NCI-H1048 (cell line): ENCODE data around the gene THUMPD3.
A peak's percentile ranks its signal among the peaks of the same experiment; 100 is the strongest.

ENCODE experiments used
- DNase-seq: peaks from one replicate; lab custom pipeline; 2025; lab: John Stamatoyannopoulos, UW

The THUMPD3 gene

GRCh38 chr3:9420850-9421549, 58.1 kb downstream of the THUMPD3 start:
- no peak for DNase-seq

GRCh38 chr3:9422712-9423424, 60.0 kb downstream of the THUMPD3 start:
- peak; percentile 86 for DNase-seq

DNA sequence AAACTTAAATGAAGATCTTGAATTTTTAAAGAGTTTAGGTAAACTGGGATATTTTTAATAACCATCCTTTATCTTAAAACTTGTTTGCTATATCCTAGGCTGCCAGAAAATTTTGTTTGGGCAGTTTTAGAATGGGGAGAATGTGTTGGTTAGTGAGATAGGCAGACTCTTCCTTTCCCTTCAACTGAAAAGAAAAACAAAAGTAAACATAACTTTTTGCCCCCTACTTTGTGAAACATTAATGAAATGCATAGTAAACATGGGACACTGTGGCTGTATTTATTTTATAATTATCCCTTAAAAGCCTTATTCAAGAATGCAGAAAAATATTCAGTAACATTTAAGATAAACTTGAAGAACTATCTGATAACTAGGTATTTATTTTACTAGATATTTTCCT, 65.6 kb downstream of the THUMPD3 start:
- DNase-seq: no peak

GRCh38 chr3:9430733-9431132, 67.9 kb downstream of the THUMPD3 start:
- DNase-seq: no peak

DNA sequence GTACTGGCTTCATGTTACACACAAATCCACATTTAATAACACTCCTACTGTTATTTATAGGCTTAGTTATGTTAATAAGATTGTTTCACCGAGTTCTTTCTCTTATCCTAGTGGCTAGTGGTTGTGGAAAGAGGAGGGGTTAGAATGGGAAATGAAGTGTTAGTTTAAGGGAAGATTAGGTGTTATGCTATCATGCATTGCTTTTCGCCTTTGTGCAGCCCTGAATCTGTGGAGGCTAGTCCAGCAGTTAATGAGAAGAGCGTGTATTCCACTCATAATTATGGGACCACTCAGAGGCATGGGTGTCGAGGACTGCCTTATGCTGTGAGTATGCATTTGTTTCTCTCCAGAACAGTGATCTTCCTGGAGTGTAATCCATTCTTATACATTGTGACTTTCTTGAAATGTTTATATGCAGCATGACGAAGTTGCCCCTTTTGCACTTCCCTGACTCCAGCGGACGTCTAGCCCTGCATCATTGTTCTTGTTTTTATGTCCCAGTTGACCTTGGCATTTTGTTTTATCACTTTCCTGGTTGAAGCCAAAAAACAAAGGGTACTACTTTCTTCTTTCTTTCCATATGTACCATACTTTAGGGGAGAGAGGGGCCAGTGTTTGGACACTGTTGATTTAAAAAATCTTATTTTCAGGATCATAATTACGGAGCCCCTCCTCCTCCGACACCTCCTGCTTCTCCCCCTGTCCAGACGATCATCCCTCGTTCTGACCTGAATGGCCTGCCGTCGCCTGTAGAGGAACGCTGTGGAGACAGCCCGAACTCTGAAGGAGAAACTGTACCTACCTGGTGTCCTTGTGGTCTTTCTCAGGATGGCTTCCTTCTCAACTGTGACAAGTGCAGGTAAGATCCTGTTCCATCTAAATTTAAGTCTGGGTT, 71.0 kb downstream of the THUMPD3 start:
- no peak for DNase-seq

DNA sequence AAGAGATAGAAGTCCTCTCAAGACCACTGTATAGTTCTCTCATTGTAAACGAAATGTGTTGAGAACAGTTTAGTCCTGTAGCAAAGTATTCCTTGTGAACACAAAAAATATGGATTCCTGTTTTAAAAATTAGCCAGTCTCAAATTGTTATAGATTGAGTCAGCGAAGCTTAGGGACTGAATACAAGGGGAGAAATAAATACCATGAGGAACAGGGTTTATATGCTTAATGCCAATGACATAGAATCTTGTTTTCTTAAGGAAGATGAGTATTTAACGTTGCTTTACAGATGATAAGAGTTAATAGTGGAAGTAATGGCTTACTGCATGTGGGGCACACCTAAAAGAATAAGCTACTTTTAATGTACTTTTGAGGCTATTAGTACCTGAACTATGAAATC, 72.5 kb downstream of the THUMPD3 start:
- DNase-seq: no peak
